Measurements from ENCODE around the gene TRMT61A.
"Not testable (repeated sequence)": the region's sequence is repeated elsewhere in the genome, so short reads cannot be mapped to it uniquely, and the experiment has no call there.

The TRMT61A gene

DNA sequence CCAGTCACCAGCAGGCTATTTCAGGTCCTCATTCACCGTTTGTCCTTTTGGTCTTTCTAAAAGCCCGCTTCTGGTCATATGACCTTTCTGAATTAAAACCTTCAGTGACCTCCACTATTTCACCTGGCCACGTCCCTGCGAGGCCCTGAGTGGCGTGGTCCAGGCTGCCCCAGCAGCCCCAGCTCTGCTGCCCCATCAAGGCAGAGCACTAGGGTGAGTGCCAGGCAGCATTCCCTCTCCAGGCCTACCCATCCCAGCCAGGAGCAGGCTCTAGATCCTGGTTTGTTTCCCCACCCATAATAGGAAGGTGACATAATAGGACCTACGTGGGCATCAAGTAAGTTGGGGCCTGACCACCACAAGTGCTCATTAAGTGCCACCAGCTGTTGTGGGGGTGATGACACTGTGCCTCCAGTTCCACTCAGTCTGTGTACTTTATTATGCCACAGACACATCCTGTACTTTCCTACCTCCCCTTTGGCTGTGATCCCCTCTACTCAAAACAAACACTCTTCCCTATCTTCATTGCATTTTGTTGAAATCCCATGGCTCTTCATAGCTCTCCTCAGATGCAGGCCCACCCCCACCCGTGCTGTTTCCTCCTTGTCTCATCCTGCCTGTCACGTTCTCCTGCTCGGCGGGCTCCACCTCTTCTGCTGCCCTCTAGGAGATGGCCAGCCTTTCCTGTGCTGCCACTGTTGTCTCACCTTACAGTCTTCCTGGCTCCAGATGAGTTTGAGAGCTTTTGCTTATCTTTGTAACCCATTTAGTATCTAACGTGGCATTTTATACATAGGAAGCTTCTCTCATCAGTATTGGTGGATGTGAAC is 27.7 kb upstream of the TRMT61A start:
- Histone ChIP-seq H3K4me1 (ENCODE audit: insufficient read depth, low read length) (peaks cover 10% of the 10 kb centered on the region), H3K27me3 (ENCODE audit: insufficient read depth, low read length) (no peaks in the 10 kb centered on the region), H2AFZ (ENCODE audit: low read depth, low read length) (no peak overlapping the region), H3K4me3 (ENCODE audit: low read length) (no peak overlapping the region), H3K9me3 (ENCODE audit: low read length) (no peaks in the 10 kb centered on the region), H3K36me3 (ENCODE audit: insufficient read depth, low read length) (peaks cover 61% of the 10 kb centered on the region)

GRCh38 chr14:103501921-103502669 is 26.9 kb upstream of the TRMT61A start:
- no peak overlapping the region for H3K4me3 ChIP-seq (ENCODE audit: low read length)
- no peaks in the 10 kb centered on the region for H3K27me3 ChIP-seq (ENCODE audit: insufficient read depth, low read length)
- H3K36me3 ChIP-seq (ENCODE audit: insufficient read depth, low read length), result peaks cover 62% of the 10 kb centered on the region
- H2AFZ ChIP-seq (ENCODE audit: low read depth, low read length), result no peak overlapping the region
- H3K4me1 ChIP-seq (ENCODE audit: insufficient read depth, low read length), result peaks cover 10% of the 10 kb centered on the region
- no peaks in the 10 kb centered on the region for H3K9me3 ChIP-seq (ENCODE audit: low read length)

DNA sequence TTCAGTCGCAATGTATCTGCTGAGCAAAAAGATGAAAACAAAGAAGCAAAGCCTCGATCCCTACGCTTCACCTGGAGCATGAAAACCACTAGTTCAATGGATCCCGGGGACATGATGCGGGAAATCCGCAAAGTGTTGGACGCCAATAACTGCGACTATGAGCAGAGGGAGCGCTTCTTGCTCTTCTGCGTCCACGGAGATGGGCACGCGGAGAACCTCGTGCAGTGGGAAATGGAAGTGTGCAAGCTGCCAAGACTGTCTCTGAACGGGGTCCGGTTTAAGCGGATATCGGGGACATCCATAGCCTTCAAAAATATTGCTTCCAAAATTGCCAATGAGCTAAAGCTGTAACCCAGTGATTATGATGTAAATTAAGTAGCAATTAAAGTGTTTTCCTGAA is 26.1 kb upstream of the TRMT61A start:
- H3K4me3 ChIP-seq (ENCODE audit: low read length), result no peak overlapping the region
- H2AFZ ChIP-seq (ENCODE audit: low read depth, low read length), result no peak overlapping the region
- no peaks in the 10 kb centered on the region for H3K9me3 ChIP-seq (ENCODE audit: low read length)
- no peaks in the 10 kb centered on the region for H3K27me3 ChIP-seq (ENCODE audit: insufficient read depth, low read length)
- H3K36me3 ChIP-seq (ENCODE audit: insufficient read depth, low read length), result peaks cover 67% of the 10 kb centered on the region
- H3K4me1 ChIP-seq (ENCODE audit: insufficient read depth, low read length), result peaks cover 10% of the 10 kb centered on the region

- Histone ChIP-seq H3K36me3 (ENCODE audit: insufficient read depth, low read length) (peaks cover 64% of the 10 kb centered on the region), H2AFZ (ENCODE audit: low read depth, low read length) (no peak overlapping the region), H3K27me3 (ENCODE audit: insufficient read depth, low read length) (no peaks in the 10 kb centered on the region), H3K4me1 (ENCODE audit: insufficient read depth, low read length) (peaks cover 10% of the 10 kb centered on the region), H3K9me3 (ENCODE audit: low read length) (no peaks in the 10 kb centered on the region), H3K4me3 (ENCODE audit: low read length) (no peak overlapping the region)
Observed at GRCh38 chr14:103503296-103503695, 25.7 kb upstream of the TRMT61A start.

- Histone ChIP-seq H3K27me3 (ENCODE audit: insufficient read depth, low read length) (no peaks in the 10 kb centered on the region), H3K4me1 (ENCODE audit: insufficient read depth, low read length) (peaks cover 3% of the 10 kb centered on the region), H3K36me3 (ENCODE audit: insufficient read depth, low read length) (peaks cover 75% of the 10 kb centered on the region), H2AFZ (ENCODE audit: low read depth, low read length) (no peak overlapping the region), H3K9me3 (ENCODE audit: low read length) (no peaks in the 10 kb centered on the region), H3K4me3 (ENCODE audit: low read length) (no peak overlapping the region)
Observed at GRCh38 chr14:103504991-103505565, 23.9 kb upstream of the TRMT61A start.

DNA sequence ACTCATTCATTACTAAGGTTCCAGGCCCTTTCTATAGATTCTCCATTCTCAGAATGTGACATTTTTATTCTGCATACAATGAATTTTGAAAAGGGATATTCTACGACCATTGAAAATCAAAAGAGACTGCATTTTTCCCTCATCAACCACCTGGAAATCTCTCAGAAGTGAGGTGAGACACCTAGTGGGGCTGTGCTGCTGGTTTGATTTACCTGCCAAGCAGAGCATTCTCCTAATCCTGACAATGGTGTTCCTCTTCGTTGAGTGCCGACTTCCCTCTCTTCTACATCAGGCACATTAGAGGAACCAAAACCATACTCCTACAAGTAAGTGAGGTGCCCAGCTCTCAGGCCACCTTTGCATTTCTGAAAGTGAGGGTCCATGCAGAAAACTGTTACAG is 21.2 kb upstream of the TRMT61A start:
- no peaks in the 10 kb centered on the region for H3K9me3 ChIP-seq (ENCODE audit: low read length)
- no peaks in the 10 kb centered on the region for H3K27me3 ChIP-seq (ENCODE audit: insufficient read depth, low read length)
- no peaks in the 10 kb centered on the region for H3K4me1 ChIP-seq (ENCODE audit: insufficient read depth, low read length)
- H3K4me3 ChIP-seq (ENCODE audit: low read length), result no peak overlapping the region
- peaks cover 73% of the 10 kb centered on the region for H3K36me3 ChIP-seq (ENCODE audit: insufficient read depth, low read length)
- H2AFZ ChIP-seq (ENCODE audit: low read depth, low read length), result no peak overlapping the region

GRCh38 chr14:103508521-103509329 is 20.3 kb upstream of the TRMT61A start:
- Histone ChIP-seq H3K9me3 (ENCODE audit: low read length) (no peaks in the 10 kb centered on the region), H2AFZ (ENCODE audit: low read depth, low read length) (no peak overlapping the region), H3K27me3 (ENCODE audit: insufficient read depth, low read length) (no peaks in the 10 kb centered on the region), H3K4me1 (ENCODE audit: insufficient read depth, low read length) (no peaks in the 10 kb centered on the region), H3K4me3 (ENCODE audit: low read length) (no peak overlapping the region), H3K36me3 (ENCODE audit: insufficient read depth, low read length) (peaks cover 66% of the 10 kb centered on the region)

DNA sequence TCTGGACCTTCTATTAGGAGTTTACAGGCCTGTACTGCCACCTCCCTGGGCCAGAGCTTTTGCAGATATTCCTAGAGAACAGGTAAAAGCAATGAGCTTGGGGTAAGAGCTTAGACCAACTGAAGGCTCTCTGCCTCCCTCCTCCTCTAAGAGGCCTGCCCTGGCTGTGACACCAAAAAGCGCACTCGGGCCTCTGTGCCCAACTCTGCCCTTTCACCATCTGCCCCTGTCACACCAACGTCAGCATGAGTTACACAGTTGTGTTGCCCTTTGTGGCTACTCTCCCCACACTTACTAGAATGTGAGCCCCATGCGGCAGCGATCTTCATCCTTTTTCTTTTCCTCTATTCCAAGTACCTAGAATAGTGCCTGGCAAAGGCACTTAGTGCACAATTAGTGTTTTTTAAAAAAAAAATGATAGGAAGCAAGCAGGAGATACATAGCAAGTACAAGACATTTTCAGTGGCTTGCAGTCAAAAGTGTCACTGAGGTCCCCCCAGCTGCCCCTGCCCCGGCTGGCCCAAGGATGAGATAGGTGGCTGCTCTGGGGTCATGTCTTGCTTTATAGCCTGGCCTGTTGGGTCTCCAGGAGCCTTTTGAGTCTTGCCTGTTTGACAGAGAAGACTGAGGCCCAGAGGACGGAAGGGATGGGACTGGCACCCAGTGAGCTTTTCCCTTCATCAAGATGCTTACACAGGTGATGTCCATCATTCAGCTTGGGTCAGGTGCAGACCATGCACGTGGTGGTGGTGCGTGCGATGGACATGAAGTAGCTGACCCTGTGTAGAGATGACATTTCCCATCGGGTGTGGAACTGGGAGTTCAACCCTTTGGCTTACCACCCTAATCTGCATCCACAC is 18.9 kb upstream of the TRMT61A start:
- no peak overlapping the region for H3K4me3 ChIP-seq (ENCODE audit: low read length)
- H3K4me1 ChIP-seq (ENCODE audit: insufficient read depth, low read length), result no peaks in the 10 kb centered on the region
- no peaks in the 10 kb centered on the region for H3K27me3 ChIP-seq (ENCODE audit: insufficient read depth, low read length)
- H3K36me3 ChIP-seq (ENCODE audit: insufficient read depth, low read length), result peaks cover 57% of the 10 kb centered on the region
- H3K9me3 ChIP-seq (ENCODE audit: low read length), result no peaks in the 10 kb centered on the region
- no peak overlapping the region for H2AFZ ChIP-seq (ENCODE audit: low read depth, low read length)

GRCh38 chr14:103510724-103511693 is 18.0 kb upstream of the TRMT61A start:
- Histone ChIP-seq H2AFZ (ENCODE audit: low read depth, low read length) (no peak overlapping the region), H3K4me1 (ENCODE audit: insufficient read depth, low read length) (no peaks in the 10 kb centered on the region), H3K9me3 (ENCODE audit: low read length) (no peaks in the 10 kb centered on the region), H3K36me3 (ENCODE audit: insufficient read depth, low read length) (peaks cover 51% of the 10 kb centered on the region), H3K4me3 (ENCODE audit: low read length) (no peak overlapping the region), H3K27me3 (ENCODE audit: insufficient read depth, low read length) (no peaks in the 10 kb centered on the region)

DNA sequence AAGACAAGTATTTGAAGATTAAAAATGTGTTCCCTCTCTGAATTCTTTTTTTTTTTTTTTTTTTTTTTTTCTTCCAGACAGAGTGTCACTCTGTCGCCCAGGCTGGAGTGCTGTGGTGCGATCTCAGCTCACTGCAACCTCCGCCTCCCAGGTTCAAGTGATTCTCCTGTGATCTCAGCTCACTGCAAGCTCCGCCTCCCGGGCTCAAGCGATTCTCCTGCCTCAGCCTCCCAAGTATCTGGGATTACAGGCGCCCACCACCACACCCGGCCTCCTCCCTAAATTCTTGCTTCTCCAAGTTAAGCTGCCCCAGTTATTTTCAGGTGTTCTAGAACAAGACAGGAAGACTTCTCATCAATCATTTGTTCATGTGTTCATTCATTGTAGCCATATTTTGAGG is 16.8 kb upstream of the TRMT61A start:
- H3K4me3 ChIP-seq (ENCODE audit: low read length); H3K9me3 ChIP-seq (ENCODE audit: low read length); H2AFZ ChIP-seq (ENCODE audit: low read depth, low read length); H3K27me3 ChIP-seq (ENCODE audit: insufficient read depth, low read length): not testable (repeated sequence)
- peaks cover 47% of the 10 kb centered on the region for H3K36me3 ChIP-seq (ENCODE audit: insufficient read depth, low read length)
- H3K4me1 ChIP-seq (ENCODE audit: insufficient read depth, low read length), result peaks cover 11% of the 10 kb centered on the region

Data from neuron (in vitro differentiated cells).